GM13976 (cell line): ENCODE measurements around the gene UNKL.
A peak's percentile ranks its signal among the peaks of the same experiment; 100 is the strongest.

Experiments
- DNase-seq: peaks from one replicate; pipeline ENCODE4 v3.0.0; 2012; ENCODE audit warnings: low spot score
- in situ Hi-C: fragments of 300-500 bp; cut with MboI; formaldehyde crosslinking; loops from one replicate; pipeline ENCODE4 v1.12.0; 2022; ENCODE audit warnings: low sequenced_read_pairs, mixed read lengths, inconsistent platforms; ENCODE audit not compliant: unreplicated experiment
- TF ChIP-seq, protein P1 (sequence below): IDR thresholded peaks from 2 replicates; pipeline ENCODE4 v1.5.1; 2012; ENCODE audit warnings: borderline replicate concordance, mild to moderate bottlenecking; ENCODE audit not compliant: insufficient read depth; ENCODE audit errors: extremely low read depth, missing control alignments, control extremely low read depth

UNKL gene

DNA sequence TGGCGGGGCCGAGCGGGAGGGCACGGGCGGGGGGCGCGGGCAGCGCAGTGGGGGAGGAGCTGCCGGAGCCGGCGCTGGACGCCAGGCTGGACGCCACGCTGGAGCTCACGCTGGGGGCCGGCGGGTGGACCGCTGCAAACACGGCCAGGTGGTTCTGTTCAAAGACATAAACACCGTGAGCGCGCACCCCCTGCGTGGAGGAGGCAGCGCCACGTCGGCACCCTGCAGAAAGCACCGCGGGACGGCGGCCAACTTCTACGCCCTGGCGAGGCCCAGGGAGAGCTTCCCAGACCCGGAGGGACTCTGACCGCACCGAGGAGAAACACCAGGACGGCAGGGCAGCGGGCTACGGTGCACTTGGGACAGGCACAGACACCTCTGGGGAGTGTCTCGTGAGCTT is 29.3 kb downstream of the UNKL start:
- TF ChIP-seq, protein P1, sequence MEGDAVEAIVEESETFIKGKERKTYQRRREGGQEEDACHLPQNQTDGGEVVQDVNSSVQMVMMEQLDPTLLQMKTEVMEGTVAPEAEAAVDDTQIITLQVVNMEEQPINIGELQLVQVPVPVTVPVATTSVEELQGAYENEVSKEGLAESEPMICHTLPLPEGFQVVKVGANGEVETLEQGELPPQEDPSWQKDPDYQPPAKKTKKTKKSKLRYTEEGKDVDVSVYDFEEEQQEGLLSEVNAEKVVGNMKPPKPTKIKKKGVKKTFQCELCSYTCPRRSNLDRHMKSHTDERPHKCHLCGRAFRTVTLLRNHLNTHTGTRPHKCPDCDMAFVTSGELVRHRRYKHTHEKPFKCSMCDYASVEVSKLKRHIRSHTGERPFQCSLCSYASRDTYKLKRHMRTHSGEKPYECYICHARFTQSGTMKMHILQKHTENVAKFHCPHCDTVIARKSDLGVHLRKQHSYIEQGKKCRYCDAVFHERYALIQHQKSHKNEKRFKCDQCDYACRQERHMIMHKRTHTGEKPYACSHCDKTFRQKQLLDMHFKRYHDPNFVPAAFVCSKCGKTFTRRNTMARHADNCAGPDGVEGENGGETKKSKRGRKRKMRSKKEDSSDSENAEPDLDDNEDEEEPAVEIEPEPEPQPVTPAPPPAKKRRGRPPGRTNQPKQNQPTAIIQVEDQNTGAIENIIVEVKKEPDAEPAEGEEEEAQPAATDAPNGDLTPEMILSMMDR: no peak
- in situ Hi-C loops: no loop called here
- DNase-seq: no peak

DNA sequence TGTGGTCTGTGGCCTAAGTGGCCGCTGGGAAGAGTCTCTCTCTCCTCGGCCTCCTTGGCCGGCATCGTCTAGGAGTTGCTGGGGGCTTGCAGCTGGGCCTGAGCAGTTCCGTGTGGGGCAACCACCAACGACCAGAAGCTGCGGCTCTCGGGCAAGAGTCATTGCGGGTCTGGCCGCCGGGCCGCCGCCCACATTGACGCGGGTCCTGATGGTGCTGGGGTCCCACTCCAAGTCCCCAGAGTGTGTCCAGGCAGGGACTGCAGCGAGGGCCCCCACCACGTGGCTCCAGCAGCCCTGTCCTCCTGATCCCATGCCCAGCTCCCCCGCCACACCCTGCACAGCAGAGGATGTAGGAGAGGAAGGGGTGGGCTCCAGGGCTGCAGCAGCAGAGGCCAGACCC is 30.9 kb downstream of the UNKL start:
- DNase-seq: no peak
- in situ Hi-C loops: no loop called here
- TF ChIP-seq, protein P1: no peak

DNA sequence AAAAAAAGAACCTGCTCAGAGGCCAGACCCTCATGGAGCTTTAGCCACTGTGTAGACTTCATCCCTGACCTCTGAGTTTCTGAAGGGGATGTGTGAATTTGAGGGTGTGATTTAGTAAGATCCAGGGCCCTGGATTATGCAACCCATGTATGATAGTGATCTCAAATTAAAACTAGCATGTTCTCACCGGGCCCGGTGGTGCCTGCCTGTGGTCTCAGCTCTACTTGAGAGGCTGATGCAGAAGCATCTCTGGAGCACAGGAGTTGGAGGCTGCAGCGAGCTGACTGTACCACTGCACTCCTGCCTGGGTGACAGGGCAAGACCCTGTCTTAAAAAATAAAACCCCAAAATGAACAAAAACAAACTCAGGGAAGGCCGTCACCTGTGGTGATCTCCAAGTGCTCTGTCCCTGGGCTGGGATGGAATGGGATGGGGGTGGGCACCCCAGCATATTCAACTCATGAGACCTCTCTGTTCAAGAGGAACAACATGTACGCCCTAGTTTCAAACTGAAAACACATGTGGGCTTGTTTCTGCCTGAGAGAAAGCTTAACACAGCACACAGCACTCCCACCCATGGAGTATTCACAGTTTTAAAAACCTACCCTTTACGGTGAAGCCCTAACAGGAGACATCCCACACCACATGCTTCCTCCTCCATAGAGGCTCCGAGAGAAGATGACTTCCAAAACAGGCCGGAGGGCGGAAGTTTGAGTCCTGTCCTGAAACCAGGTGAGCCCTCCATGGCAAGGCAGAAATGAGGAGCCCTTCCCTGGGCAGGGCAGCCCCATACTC is 32.7 kb downstream of the UNKL start:
- no peak for DNase-seq
- in situ Hi-C loops: no loop called here
- TF ChIP-seq, protein P1: no peak

DNA sequence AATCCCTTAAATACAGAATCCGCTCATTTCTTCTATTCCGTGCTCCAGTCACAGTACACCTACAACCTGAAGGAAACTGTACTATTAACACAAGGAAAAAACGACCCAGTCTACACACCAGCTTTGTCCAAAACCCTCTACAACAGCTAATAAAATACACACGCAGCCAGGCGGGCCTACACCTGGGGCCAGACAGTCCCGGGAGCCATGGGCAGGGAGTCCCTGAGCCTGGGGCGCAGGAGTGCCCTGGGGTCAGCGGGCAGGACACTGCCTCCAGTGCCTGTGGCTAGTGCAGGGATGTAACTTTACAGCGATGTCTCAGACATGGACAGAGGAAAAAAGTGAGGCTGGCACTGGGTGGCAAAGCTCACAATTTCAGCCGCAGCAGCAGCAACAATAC is 34.3 kb downstream of the UNKL start:
- TF ChIP-seq, protein P1: no peak
- in situ Hi-C loops: no loop called here
- DNase-seq: no peak

DNA sequence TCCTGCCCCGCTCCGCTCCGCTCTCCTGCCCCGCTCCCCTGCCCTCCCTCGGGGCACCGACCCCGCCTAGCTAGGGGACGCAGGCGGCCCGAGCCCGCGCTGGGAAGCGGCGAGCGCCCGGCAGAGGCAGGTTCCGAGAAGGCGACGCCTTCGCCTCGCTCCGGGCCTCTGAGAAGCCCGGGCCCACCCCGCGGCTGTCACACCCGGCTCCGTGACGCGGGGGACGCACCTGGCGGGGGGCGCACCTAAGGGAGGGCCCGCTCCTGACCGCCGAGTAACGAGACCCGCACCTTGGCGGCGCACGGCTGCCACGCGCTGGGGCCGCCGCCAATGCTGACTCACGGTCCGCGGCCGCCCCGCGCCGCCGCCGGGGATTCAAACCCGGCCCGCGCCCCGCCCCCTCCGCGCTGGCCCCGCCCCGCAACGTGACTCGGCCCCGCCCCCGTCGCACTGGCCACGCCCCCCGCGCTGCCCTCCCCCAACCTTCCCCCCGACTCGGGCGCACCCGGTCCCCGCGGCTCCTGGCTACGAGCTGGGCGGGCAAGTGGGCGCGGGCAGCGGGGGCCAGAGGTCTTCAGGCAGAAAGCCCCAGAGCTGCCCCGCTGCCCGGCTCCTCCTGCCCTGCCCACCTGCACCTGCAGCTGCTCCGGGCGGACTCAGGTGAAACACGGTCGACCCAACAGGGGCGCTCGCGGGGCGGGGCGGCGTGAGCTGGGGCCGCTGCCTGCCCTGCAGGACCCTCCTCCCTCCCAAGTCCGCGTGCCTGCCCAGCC is 35.0 kb downstream of the UNKL start:
- TF ChIP-seq, protein P1: no peak
- in situ Hi-C loops: no loop called here
- peak; percentile 93 for DNase-seq

DNA sequence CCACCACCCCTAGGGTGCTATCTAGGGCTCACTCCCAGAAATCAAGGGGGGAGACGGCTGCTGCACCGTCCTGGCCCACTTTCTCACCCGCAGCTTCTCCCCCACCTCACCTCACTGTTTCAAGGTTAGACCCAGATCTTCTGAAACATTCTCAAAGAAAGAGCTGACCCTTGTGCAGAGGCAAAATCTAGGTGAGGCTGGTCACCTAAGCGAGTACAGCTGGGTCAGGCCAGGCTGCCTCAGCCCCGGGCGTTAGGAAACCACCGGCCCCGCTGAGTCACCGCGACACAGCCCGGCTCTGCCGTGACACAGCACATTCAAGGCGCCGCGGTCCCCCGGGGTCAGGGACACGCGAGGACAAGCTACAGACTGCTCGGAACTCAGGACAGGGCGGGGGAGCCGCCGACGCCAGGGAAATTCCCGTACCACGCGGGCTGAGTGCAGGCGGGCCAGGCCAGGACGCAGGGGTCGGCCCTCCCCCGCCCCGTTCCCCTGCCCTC is 35.6 kb downstream of the UNKL start:
- peak; percentile 77 for DNase-seq
- in situ Hi-C loops: no loop called here
- TF ChIP-seq, protein P1: no peak
